ENCODE measurements around the gene TCF7L2.

DNA sequence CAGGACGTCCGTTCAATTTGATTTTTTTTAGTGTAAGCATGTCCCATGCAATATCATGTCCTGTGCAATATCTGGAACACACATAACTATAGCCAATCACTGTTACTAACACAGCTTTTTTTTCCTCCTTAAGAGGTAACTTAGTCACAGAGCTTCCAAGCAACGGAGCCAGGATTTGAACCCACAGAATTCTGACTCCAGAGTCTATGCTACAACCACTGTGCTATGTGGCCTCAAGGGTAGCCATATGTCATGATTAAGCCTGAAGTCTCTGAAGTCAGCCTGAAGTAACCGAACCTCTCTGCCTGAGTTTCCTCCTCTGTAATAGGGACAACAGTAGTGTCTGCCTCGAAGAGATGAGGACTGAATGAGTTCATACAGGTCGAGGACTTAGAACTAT lies 42.2 kb upstream of the TCF7L2 start:
- TF ChIP-seq EP300 (IDR thresholded peaks at IDR 0.05) (no peak), POLR2A (IDR thresholded peaks at IDR 0.05) (no peak)
- TF ChIP-seq, protein P1, sequence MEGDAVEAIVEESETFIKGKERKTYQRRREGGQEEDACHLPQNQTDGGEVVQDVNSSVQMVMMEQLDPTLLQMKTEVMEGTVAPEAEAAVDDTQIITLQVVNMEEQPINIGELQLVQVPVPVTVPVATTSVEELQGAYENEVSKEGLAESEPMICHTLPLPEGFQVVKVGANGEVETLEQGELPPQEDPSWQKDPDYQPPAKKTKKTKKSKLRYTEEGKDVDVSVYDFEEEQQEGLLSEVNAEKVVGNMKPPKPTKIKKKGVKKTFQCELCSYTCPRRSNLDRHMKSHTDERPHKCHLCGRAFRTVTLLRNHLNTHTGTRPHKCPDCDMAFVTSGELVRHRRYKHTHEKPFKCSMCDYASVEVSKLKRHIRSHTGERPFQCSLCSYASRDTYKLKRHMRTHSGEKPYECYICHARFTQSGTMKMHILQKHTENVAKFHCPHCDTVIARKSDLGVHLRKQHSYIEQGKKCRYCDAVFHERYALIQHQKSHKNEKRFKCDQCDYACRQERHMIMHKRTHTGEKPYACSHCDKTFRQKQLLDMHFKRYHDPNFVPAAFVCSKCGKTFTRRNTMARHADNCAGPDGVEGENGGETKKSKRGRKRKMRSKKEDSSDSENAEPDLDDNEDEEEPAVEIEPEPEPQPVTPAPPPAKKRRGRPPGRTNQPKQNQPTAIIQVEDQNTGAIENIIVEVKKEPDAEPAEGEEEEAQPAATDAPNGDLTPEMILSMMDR (IDR thresholded peaks at IDR 0.05): no peak

All from ovary (tissue), 3 donors.